CD1c-positive myeloid dendritic cell (primary cell): ENCODE data around the gene TRMT2A.

Experiments used
- DNase-seq: peaks from one replicate; pipeline ENCODE4 v3.0.0-alpha.2; 2016; ENCODE audit errors: extremely low spot score

Gene TRMT2A

DNA sequence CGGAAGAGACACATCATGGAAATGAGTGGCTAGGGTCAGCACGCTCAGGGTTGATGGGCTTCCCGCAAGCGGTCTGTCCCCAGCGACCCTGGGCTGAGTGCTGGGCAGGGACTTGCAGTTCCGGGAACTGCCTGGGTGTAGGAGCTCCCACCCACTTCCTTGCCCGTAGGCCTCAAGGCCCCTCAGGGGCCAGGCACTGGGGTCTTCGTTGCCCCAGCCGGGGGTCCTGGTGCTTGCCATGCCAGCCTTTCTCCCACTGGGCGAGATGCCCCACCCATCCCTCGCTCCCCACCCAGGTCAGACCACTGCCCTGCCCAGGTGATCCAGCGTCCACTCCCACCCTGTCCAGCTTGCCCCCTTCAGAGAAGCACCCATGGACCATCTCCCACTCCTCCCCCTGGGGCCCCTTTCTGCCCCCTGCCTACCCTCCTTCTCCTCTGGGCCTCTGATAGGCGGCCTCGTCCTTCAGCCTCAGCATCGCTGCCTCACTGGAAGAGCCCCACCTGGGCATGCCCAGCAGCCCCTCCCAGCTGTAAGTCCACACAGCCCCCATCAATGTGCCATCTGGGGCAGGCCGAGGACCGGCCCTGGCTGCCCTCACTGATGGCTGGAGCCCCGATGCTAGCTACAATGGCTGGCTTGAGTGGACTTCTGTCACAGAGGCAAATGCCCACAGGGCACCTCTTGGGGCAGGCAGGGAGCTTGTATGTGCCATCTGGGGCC is 54.8 kb downstream of the TRMT2A start:
- DNase-seq, result no peak
